ENCODE results near the gene TROAP. TPM values are rescaled to one million over a fixed set of nuclear protein-coding genes. Genes with fewer than 3 reads are reported as not detected.

TROAP gene
- total and polyA plus RNA-seq, 7 experiments from 2014 or later = 0.21 to 58.2 (median 1.3) TPM; not detected in 2

DNA sequence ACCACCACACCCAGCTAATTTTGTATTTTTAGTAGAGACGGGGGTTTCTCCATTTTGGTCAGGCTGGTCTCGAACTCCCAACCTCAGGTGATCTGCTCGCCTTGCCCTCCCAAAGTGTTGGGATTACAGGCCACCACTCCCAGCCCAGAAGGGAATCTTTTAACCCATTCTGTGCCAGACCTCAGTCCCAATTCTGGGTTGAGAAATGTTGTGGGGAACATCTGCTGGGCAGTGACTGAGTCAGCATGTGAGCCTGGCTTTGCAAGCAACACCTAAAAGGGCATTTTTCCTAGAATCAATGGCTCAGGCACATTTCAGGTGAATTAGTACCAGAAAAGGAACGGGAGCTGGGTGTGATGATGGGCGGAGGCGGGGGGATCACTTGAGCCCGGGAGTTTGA is 36.6 kb downstream of the TROAP start:
- no peaks in the 10 kb centered on the region for H3K9me3 Mint-ChIP-seq
- no peaks in the 10 kb centered on the region for H3K9me3 ChIP-seq (ENCODE audit: control insufficient read depth in 2 of 3, low read length in 3 of 3)
- H3K36me3 ChIP-seq (ENCODE audit: control insufficient read depth in 2 of 3, insufficient read depth in 3 of 3, low read length in 3 of 3) = no peaks in the 10 kb centered on the region
- no peaks in the 10 kb centered on the region for H3K36me3 Mint-ChIP-seq
- DNase-seq = no peak
- CTCF ChIA-PET = interaction anchor here (0.7 to 8.1 kb wide), 12 partner anchors 9 to 222 kb away, joined by 3 to 270 read pairs (median 4); partner anchors contain the start of gene DNAJC22
- no peaks in the 10 kb centered on the region for H3K27me3 ChIP-seq (ENCODE audit: control insufficient read depth in 2 of 2, insufficient read depth in 2 of 2, low read length in 2 of 2)
- peaks cover 8 to 41% (median 24%) of the 10 kb centered on the region in 5 donors for H3K27me3 Mint-ChIP-seq
- H3K4me1 ChIP-seq (ENCODE audit: control insufficient read depth in 2 of 2, insufficient read depth in 2 of 2, low read length in 2 of 2) = no peaks in the 10 kb centered on the region
- intact Hi-C loops (cut with micrococcal nuclease) = loop anchor here (2.0 to 10.0 kb wide), 2 partner anchors 345 to 347 kb away; partner anchors contain the start of gene FMNL3 (in 2 of the 2)
- POLR2A ChIA-PET = interaction anchor here (1.0 kb wide), 1 partner anchor 155 kb away, joined by 5 read pairs; no protein-coding TSS in a partner anchor
- peaks cover 0 to 7% (median 4%) of the 10 kb centered on the region in 7 donors for H3K4me1 Mint-ChIP-seq
- no peak overlapping the region for H3K4me3 ChIP-seq (ENCODE audit: low read length)
- no peak overlapping the region for H3K27ac ChIP-seq (ENCODE audit: low read depth, low read length)
- ATAC-seq = no peak
- H3K27ac Mint-ChIP-seq = no peak overlapping the region
- no peak overlapping the region for H3K4me3 Mint-ChIP-seq

DNA sequence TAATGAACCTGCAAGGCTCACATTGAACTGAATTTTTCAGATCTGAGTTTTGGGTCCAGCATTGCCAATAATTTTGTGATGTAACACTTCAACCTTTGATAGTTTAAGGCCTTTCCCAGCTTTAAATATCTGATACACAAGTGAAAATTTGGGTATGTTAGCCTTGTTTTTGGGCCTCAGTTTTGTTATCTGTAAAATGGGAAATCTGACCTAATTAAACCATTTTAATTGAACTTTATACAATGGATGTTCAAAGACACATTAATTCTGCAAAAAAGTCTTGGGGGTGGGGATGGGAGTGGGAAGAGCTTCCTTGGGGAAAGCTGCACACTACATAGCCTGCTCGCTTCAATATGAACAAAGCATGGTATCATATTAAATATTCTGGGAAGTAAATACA is 39.0 kb downstream of the TROAP start:
- no peak overlapping the region for H3K27ac ChIP-seq (ENCODE audit: low read depth, low read length)
- H3K36me3 ChIP-seq (ENCODE audit: control insufficient read depth in 2 of 3, insufficient read depth in 3 of 3, low read length in 3 of 3) = peaks cover 0 to 7% (median 0%) of the 10 kb centered on the region in 3 experiments
- H3K27me3 ChIP-seq (ENCODE audit: control insufficient read depth in 2 of 2, insufficient read depth in 2 of 2, low read length in 2 of 2) = no peaks in the 10 kb centered on the region
- H3K4me3 Mint-ChIP-seq = no peak overlapping the region
- no peaks in the 10 kb centered on the region for H3K9me3 ChIP-seq (ENCODE audit: control insufficient read depth in 2 of 3, low read length in 3 of 3)
- H3K4me1 Mint-ChIP-seq = peaks cover 0 to 14% (median 10%) of the 10 kb centered on the region in 7 donors
- H3K4me3 ChIP-seq (ENCODE audit: low read length) = no peak overlapping the region
- H3K36me3 Mint-ChIP-seq = no peaks in the 10 kb centered on the region
- no peak for ATAC-seq
- no peak overlapping the region for H3K27ac Mint-ChIP-seq
- peaks cover 1 to 29% (median 14%) of the 10 kb centered on the region in 5 donors for H3K27me3 Mint-ChIP-seq
- no peaks in the 10 kb centered on the region for H3K9me3 Mint-ChIP-seq
- peaks cover 0 to 5% of the 10 kb centered on the region in 2 donors for H3K4me1 ChIP-seq (ENCODE audit: control insufficient read depth in 2 of 2, insufficient read depth in 2 of 2, low read length in 2 of 2)
- ChIA-PET POLR2A (no interaction called here), CTCF (interaction anchor here (0.5 to 8.1 kb wide), 3 partner anchors 11 to 659 kb away, joined by 3 to 270 read pairs (median 6); no protein-coding TSS in a partner anchor)
- intact Hi-C loops (cut with micrococcal nuclease) = loop anchor here in 1 of 2 donors (10.0 kb wide), 1 partner anchor 343 kb away; the partner anchor contains the start of gene FMNL3
- no peak for DNase-seq

DNA sequence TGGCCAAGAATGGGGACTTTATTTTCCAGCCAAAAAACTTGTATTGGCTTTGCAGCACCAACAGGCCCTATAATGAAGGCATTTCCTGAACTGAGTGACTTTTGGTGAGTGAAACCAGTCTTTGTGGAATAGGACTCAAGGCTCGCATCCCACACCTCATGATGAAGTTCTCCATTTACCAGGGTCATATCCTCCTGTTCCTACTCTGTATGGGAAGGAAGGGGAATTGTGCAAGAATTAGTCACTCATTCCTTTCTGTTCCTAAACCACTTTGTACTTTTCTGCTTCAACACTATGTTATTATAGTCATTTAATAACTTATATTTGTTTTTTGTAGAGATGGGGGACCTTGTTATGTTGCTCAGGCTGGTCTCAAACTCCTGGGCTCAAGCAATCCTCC is 41.9 kb downstream of the TROAP start:
- Histone ChIP-seq H3K27me3 (ENCODE audit: control insufficient read depth in 2 of 2, insufficient read depth in 2 of 2, low read length in 2 of 2) (no peaks in the 10 kb centered on the region), H3K4me3 (ENCODE audit: low read length) (no peak overlapping the region), H3K4me1 (ENCODE audit: control insufficient read depth in 2 of 2, insufficient read depth in 2 of 2, low read length in 2 of 2) (peaks cover 0 to 15% of the 10 kb centered on the region in 2 donors), H3K27ac (ENCODE audit: low read depth, low read length) (no peak overlapping the region), H3K36me3 (ENCODE audit: control insufficient read depth in 2 of 3, insufficient read depth in 3 of 3, low read length in 3 of 3) (peaks cover 0 to 10% (median 0%) of the 10 kb centered on the region in 3 experiments), H3K9me3 (ENCODE audit: control insufficient read depth in 2 of 3, low read length in 3 of 3) (no peaks in the 10 kb centered on the region)
- no peaks in the 10 kb centered on the region for H3K36me3 Mint-ChIP-seq
- no peaks in the 10 kb centered on the region for H3K9me3 Mint-ChIP-seq
- ChIA-PET POLR2A (interaction anchor here (1.0 kb wide), 1 partner anchor 10 kb away, joined by 3 read pairs; no protein-coding TSS in a partner anchor), CTCF (interaction anchor here (1.5 to 2.6 kb wide), 3 partner anchors 18 to 149 kb away, joined by 4 to 14 read pairs (median 13); partner anchors contain the start of gene DNAJC22)
- H3K4me1 Mint-ChIP-seq = peaks cover 11 to 31% (median 25%) of the 10 kb centered on the region in 7 donors
- peaks cover 0 to 10% (median 0%) of the 10 kb centered on the region in 5 donors for H3K27me3 Mint-ChIP-seq
- H3K4me3 Mint-ChIP-seq = peak overlapping the region in 3 of 10 donors; percentile 13 to 71 (median 41)
- ATAC-seq (no peak), DNase-seq (no peak)
- intact Hi-C loops (cut with micrococcal nuclease) = loop anchor here (5.0 to 10.0 kb wide), 4 partner anchors 202 to 377 kb away; partner anchors contain the start of genes FMNL3 (in 1 of the 2), MCRS1 (in 1 of the 2), PRPF40B (in 1 of the 2) and TMBIM6 (in 1 of the 2)
- no peak overlapping the region for H3K27ac Mint-ChIP-seq

DNA sequence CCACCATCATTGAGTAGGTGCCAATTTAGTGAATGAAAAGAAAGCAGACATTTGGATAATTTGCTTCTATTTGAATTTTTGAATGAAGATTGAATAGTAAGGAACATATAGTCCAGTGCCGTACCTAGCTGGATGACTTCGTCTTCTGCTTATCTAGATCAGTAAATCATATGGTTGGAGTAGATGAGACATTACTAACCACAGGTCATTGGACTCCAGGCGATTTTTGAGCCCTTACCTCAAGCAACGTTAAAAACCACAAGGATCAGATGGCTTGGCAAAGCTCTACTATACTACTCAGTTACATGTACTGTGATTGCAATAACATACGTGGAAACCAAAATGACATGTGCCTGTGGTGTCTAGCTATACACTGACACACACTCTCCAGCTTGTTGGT is 42.5 kb downstream of the TROAP start:
- POLR2A ChIA-PET = interaction anchor here (1.0 to 2.3 kb wide), 2 partner anchors 10 to 146 kb away, joined by 3 to 10 read pairs; no protein-coding TSS in a partner anchor
- no peak for ATAC-seq
- Histone ChIP-seq H3K9me3 (ENCODE audit: control insufficient read depth in 2 of 3, low read length in 3 of 3) (no peaks in the 10 kb centered on the region), H3K4me3 (ENCODE audit: low read length) (no peak overlapping the region), H3K27me3 (ENCODE audit: control insufficient read depth in 2 of 2, insufficient read depth in 2 of 2, low read length in 2 of 2) (no peaks in the 10 kb centered on the region), H3K4me1 (ENCODE audit: control insufficient read depth in 2 of 2, insufficient read depth in 2 of 2, low read length in 2 of 2) (peaks cover 0 to 15% of the 10 kb centered on the region in 2 donors), H3K27ac (ENCODE audit: low read depth, low read length) (no peak overlapping the region), H3K36me3 (ENCODE audit: control insufficient read depth in 2 of 3, insufficient read depth in 3 of 3, low read length in 3 of 3) (peaks cover 0 to 10% (median 0%) of the 10 kb centered on the region in 3 experiments)
- intact Hi-C loops (cut with micrococcal nuclease) = loop anchor here (5.0 to 10.0 kb wide), 4 partner anchors 202 to 377 kb away; partner anchors contain the start of genes FMNL3 (in 1 of the 2), MCRS1 (in 1 of the 2), PRPF40B (in 1 of the 2) and TMBIM6 (in 1 of the 2)
- DNase-seq = no peak
- peaks cover 0 to 9% (median 0%) of the 10 kb centered on the region in 5 donors for H3K27me3 Mint-ChIP-seq
- H3K27ac Mint-ChIP-seq = peak overlapping the region in 4 of 9 donors; percentile 83 to 95 (median 90)
- H3K4me3 Mint-ChIP-seq = peak overlapping the region in 9 of 10 donors; percentile 4 to 88 (median 47)
- H3K36me3 Mint-ChIP-seq = no peaks in the 10 kb centered on the region
- peaks cover 11 to 35% (median 31%) of the 10 kb centered on the region in 7 donors for H3K4me1 Mint-ChIP-seq
- CTCF ChIA-PET = interaction anchor here (0.7 to 2.6 kb wide), 6 partner anchors 12 to 258 kb away, joined by 3 to 14 read pairs (median 6); partner anchors contain the start of genes DNAJC22 and PRPF40B
- no peaks in the 10 kb centered on the region for H3K9me3 Mint-ChIP-seq

DNA sequence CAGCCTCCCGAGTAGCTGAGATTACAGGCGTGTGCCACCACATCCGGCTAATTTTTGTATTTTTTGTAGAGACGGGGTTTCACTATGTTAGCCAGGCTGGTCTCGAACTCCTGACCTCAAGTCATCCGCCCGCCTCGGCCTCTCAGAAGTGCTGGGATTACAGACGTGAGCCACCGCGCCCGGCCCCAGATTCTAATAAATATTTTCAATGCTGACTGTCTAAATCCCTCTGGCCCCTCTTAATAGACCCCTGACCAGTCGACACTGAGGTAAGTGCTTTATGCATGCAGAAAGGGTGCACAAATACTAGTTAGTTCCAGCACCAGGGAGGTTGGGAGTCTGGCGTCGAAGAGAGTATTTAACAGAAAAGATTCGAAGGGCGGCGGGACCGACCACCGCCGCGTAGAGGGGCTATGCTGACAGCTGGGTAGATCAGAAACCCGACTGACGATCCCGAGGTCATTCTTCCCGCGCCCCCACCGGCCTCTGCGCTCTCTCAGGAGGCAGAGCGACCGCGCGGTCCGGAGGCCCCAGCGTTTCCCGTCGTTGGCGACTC is 43.1 kb downstream of the TROAP start:
- Mint-ChIP-seq H3K4me1 (peaks cover 11 to 37% (median 31%) of the 10 kb centered on the region in 7 donors), H3K27me3 (peaks cover 0 to 6% (median 0%) of the 10 kb centered on the region in 5 donors), H3K4me3 (peak overlapping the region; percentile 71 to 97 (median 88)), H3K27ac (peak overlapping the region; percentile 65 to 97 (median 94)), H3K9me3 (no peaks in the 10 kb centered on the region), H3K36me3 (peaks cover 0 to 1% (median 0%) of the 10 kb centered on the region in 5 donors)
- H3K4me3 ChIP-seq (ENCODE audit: low read length) = peak overlapping the region; percentile 90
- no peaks in the 10 kb centered on the region for H3K9me3 ChIP-seq (ENCODE audit: control insufficient read depth in 2 of 3, low read length in 3 of 3)
- no peaks in the 10 kb centered on the region for H3K27me3 ChIP-seq (ENCODE audit: control insufficient read depth in 2 of 2, insufficient read depth in 2 of 2, low read length in 2 of 2)
- DNase-seq (no peak), ATAC-seq (no peak)
- H3K36me3 ChIP-seq (ENCODE audit: control insufficient read depth in 2 of 3, insufficient read depth in 3 of 3, low read length in 3 of 3) = peaks cover 0 to 10% (median 0%) of the 10 kb centered on the region in 3 experiments
- intact Hi-C loops (cut with micrococcal nuclease) = loop anchor here (1.0 to 10.0 kb wide), 12 partner anchors 8 to 477 kb away; partner anchors contain the start of genes MCRS1 (in 2 of the 2), TROAP (in 2 of the 2), BCDIN3D (in 1 of the 2) and FMNL3 (in 1 of the 2)
- POLR2A ChIA-PET = interaction anchor here (0.7 to 2.3 kb wide), 9 partner anchors 9 to 235 kb away, joined by 3 to 10 read pairs (median 4); partner anchors contain the start of genes TROAP and TUBA1B
- CTCF ChIA-PET = interaction anchor here (0.7 to 2.6 kb wide), 8 partner anchors 9 to 257 kb away, joined by 3 to 14 read pairs (median 4); partner anchors contain the start of genes DNAJC22 and PRPF40B
- peak overlapping the region; percentile 87 for H3K27ac ChIP-seq (ENCODE audit: low read depth, low read length)
- peaks cover 0 to 15% of the 10 kb centered on the region in 2 donors for H3K4me1 ChIP-seq (ENCODE audit: control insufficient read depth in 2 of 2, insufficient read depth in 2 of 2, low read length in 2 of 2)
